Measurements from ENCODE around the gene FTL. TPM values are rescaled to one million over a fixed set of nuclear protein-coding genes. Genes with fewer than 3 reads are reported as not detected.
A peak's percentile ranks its signal among the peaks of the same experiment; 100 is the strongest.

The FTL gene

GRCh38 chr19:49016067-49016839 lies 51.1 kb downstream of the FTL start:
- TF ChIP-seq CTCF (IDR thresholded peaks at IDR 0.05; ENCODE audit: insufficient read depth, low read length) (no peak), POLR2AphosphoS5 (IDR thresholded peaks at IDR 0.05; ENCODE audit: low read depth) (peak; percentile 27; the same call in 1 of the 2 replicates)
- Histone ChIP-seq H3K27me3 (ENCODE audit: insufficient read depth, poor library complexity, severe bottlenecking) (peaks cover 34% of the 10 kb centered on the region), H3K27ac (replicated peaks) (no peak overlapping the region), H3K4me3 (replicated peaks; ENCODE audit: insufficient read depth, low read length) (no peak overlapping the region)
- DNase-seq (ENCODE audit: low read depth in 1 of 2, low spot score in 1 of 2) = no peak

Small RNA genes lying within 50 kb of the gene (microRNA-seq; reads per million reads assigned to microRNA genes)
- not detected for gene MIR6798
